ENCODE measurements around the gene UMODL1. TPM values are rescaled to one million over a fixed set of nuclear protein-coding genes. Genes with fewer than 3 reads are reported as not detected.

The UMODL1 gene
- total and polyA plus RNA-seq, 2 of the 13 experiments (the other 11 are each of a cell fraction or from before 2014, with no cell fraction given), result not detected

DNA sequence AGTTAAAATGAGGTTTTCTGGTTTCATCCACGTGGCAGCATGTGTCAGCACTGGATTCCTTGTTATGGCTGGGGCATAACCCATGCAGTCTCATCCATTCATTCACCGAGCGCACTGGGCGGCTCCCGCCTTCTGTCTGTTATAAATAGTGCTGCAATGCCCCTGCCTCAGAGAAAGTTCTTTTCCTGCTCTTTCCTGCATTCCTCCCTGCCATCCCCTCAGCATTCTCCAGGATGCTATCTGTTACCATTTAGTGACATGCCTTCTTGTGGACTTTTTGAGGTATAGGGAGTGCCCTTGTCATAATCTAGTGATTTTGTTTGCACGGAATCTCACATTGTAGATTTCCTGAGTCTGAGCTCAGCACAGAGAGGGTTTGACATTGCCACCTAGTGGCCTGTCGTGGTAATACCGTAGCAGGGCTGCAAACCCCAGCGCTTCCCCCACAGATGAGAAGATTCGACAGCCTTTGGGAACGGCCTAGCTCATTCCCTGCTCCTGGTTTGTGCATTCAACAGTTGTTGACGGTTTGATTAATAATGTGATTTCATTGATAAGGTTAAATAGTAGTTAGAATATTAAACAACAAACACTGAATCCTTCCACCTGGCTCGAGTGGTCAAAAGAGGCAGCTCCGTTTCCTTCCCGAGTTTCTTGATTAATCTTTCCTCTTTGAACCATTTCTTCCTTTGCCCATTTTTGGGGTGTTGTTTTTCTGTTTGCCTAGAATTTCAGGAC, 46.3 kb downstream of the UMODL1 start:
- ATAC-seq (peak; percentile 69), FAIRE-seq (peak; percentile 78), DNase-seq (ENCODE audit: low spot score) (peak; percentile 38)
- TF ChIP-seq FOSL2 (CRISPR knock-in tag; IDR thresholded peaks at IDR 0.05) (0 out of 2 replicates have a peak, but pooled peaks have one; percentile 14), STAG1 (CRISPR knock-in tag; IDR thresholded peaks at IDR 0.05) (peak; percentile 82), SMC3 (IDR thresholded peaks at IDR 0.05; ENCODE audit: low read length) (peak; percentile 72), ZKSCAN1 (IDR thresholded peaks at IDR 0.05; ENCODE audit: low read length) (no peak), ARNTL (CRISPR knock-in tag; IDR thresholded peaks at IDR 0.05) (no peak), FOXA3 (CRISPR knock-in tag; IDR thresholded peaks at IDR 0.05) (no peak), RAD21 (CRISPR knock-in tag; IDR thresholded peaks at IDR 0.05) (peak; percentile 61), TEAD3 (CRISPR knock-in tag; optimal IDR thresholded peaks at IDR 0.05; ENCODE audit: borderline replicate concordance) (peak; percentile 45), XRCC5 (optimal IDR thresholded peaks at IDR 0.05; ENCODE audit: low read length) (peak; percentile 42)
- TF ChIP-seq, protein P1, sequence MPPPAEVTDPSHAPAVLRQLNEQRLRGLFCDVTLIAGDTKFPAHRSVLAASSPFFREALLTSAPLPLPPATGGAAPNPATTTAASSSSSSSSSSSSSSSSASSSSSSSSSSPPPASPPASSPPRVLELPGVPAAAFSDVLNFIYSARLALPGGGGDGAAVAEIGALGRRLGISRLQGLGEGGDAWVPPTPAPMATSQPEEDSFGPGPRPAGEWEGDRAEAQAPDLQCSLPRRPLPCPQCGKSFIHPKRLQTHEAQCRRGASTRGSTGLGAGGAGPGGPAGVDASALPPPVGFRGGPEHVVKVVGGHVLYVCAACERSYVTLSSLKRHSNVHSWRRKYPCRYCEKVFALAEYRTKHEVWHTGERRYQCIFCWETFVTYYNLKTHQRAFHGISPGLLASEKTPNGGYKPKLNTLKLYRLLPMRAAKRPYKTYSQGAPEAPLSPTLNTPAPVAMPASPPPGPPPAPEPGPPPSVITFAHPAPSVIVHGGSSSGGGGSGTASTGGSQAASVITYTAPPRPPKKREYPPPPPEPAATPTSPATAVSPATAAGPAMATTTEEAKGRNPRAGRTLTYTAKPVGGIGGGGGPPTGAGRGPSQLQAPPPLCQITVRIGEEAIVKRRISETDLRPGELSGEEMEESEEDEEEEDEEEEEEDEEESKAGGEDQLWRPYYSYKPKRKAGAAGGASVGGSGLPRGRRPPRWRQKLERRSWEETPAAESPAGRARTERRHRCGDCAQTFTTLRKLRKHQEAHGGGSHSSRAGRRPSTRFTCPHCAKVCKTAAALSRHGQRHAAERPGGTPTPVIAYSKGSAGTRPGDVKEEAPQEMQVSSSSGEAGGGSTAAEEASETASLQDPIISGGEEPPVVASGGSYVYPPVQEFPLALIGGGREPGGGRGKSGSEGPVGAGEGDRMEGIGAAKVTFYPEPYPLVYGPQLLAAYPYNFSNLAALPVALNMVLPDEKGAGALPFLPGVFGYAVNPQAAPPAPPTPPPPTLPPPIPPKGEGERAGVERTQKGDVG (CRISPR knock-in tag; IDR thresholded peaks at IDR 0.05; ENCODE audit: borderline replicate concordance), result no peak
- TF ChIP-seq, protein P2, sequence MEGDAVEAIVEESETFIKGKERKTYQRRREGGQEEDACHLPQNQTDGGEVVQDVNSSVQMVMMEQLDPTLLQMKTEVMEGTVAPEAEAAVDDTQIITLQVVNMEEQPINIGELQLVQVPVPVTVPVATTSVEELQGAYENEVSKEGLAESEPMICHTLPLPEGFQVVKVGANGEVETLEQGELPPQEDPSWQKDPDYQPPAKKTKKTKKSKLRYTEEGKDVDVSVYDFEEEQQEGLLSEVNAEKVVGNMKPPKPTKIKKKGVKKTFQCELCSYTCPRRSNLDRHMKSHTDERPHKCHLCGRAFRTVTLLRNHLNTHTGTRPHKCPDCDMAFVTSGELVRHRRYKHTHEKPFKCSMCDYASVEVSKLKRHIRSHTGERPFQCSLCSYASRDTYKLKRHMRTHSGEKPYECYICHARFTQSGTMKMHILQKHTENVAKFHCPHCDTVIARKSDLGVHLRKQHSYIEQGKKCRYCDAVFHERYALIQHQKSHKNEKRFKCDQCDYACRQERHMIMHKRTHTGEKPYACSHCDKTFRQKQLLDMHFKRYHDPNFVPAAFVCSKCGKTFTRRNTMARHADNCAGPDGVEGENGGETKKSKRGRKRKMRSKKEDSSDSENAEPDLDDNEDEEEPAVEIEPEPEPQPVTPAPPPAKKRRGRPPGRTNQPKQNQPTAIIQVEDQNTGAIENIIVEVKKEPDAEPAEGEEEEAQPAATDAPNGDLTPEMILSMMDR (CRISPR knock-in tag; IDR thresholded peaks at IDR 0.05), result peak; percentile 87
- in situ Hi-C loops (cut with HindIII; ENCODE audit: extremely low pct_ligation_motif_present, low pct_unique_long_range_greater_than_20kb), result loop anchor here (10.0 to 25.0 kb wide), 2 partner anchors 163 to 505 kb away; partner anchors contain the start of gene C2CD2
- Histone ChIP-seq H3K4me3 (replicated peaks in 1 of 3; ENCODE audit: insufficient read depth in 1 of 3, low read depth in 2 of 3, low read length in 3 of 3) (no peak overlapping the region), H3K4me1 (ENCODE audit: insufficient read depth, low read length) (peaks cover 61% of the 10 kb centered on the region), H3K27ac (ENCODE audit: extremely low read length, insufficient read depth, low read length) (no peak overlapping the region), H3K9ac (ENCODE audit: insufficient read depth, low read depth, low read length) (no peak overlapping the region), H4K20me1 (ENCODE audit: insufficient read depth, low read length) (no peaks in the 10 kb centered on the region), H3K9me3 (ENCODE audit: low read length) (no peaks in the 10 kb centered on the region), H3K36me3 (replicated peaks in 1 of 2; ENCODE audit: control insufficient read depth in 1 of 2, insufficient read depth in 2 of 2, low read length in 2 of 2) (no peaks in the 10 kb centered on the region), H3K4me2 (ENCODE audit: low read depth, low read length) (no peak overlapping the region), H3K27me3 (ENCODE audit: control insufficient read depth in 1 of 2, insufficient read depth in 2 of 2, low read length in 2 of 2) (peaks cover 0 to 26% of the 10 kb centered on the region in 2 experiments; a peak in 4 of 5 replicates), H2AFZ (ENCODE audit: low read length) (no peak overlapping the region), H3K79me2 (ENCODE audit: insufficient read depth, low read length) (no peaks in the 10 kb centered on the region)
- POLR2A ChIA-PET, result no interaction called here
- WGBS (ENCODE audit: low lambda C conversion rate), result 27% methylated on average over 14 of the region's 15 CpGs
- intact Hi-C loops (cut with micrococcal nuclease; ENCODE audit: unreplicated experiment), result loop anchor here (2.0 to 10.0 kb wide), 2 partner anchors 301 to 503 kb away; no protein-coding TSS in a partner anchor
- CTCF ChIA-PET (ENCODE audit: low intra/inter-chr PET ratio, low total read pairs), result interaction anchor here (0.7 to 1.1 kb wide), 2 partner anchors 107 to 301 kb away, joined by 3 to 6 read pairs; partner anchors contain the start of gene ZBTB21
- no TSS peak for BruUV-seq (replicated peaks)
